DMS79 treated with DMSO at 0.1 percent for 48 hours (cell line): ENCODE measurements around the gene LYPD6B.

ENCODE experiments used
- DNase-seq: peaks from one replicate; lab custom pipeline; 2025; lab: John Stamatoyannopoulos, UW

Gene LYPD6B

DNA sequence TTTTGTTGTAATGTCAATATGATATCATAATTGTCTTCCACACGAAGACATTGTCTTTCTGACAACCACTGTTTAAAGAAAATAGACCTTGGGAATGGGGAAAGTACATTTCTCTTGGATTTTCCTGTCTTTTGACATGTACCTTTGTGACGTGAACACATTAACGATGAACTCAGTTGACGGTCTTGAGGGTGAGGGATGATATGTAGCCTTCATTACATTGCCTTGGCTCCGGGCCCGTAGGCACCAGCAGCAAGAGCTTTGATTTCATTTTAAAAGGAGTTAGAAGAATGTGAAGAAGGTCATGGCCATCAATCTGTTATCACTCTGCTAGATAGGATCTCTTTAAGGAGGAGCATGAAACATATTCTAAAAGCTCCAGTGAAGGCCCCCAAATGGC, 80.9 kb downstream of the LYPD6B start:
- no peak for DNase-seq

DNA sequence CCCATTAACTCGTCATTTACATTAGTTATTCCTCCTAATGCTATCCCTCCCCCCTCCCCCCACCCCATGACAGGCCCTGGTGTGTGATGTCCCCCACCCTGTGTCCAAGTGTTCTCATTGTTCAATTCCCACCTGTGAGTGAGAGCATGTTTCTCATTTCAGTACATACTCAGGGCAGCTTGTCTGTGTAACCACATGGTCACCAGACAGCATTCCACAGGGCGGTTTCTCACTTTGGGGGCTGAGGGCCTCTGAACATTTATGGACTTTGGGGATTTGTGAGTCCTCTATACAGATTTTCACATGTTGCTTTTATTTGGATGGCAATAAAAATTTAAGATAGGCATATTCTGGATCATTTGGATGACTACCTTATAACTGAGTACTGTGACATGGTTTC, 84.0 kb downstream of the LYPD6B start:
- DNase-seq = no peak

DNA sequence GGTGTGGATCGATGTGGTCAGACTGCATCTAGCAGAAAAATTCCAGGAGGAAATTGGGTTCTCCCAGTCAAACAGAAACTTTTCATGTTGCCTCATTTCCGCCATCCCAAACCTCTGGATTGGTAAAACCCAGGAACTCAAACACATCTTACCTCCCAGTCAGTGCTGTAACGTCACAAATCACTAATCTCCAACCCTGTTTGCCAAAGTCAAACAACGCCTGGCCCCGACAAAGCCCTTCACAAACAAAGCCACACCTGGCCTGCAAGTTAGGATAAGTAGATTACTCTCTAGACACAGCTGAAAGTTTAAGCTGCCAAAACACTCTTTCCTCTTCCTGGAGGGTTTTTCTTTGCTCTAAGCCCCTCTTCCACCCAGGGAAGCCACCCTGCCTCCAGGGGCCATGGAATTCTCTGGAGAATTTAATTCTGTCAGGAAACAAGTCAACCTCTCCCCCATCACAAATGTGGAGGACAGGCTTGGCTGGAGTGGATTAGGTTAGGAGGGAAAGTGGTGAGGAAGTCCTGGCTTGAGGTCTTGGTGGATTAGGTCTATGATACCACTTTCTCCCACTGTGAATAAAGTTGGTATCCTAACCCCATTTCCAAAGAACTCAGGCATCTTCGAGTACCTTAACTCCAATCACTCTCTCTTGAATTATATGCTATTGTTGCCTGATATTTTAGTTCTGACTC, 86.7 kb downstream of the LYPD6B start:
- no peak for DNase-seq

DNA sequence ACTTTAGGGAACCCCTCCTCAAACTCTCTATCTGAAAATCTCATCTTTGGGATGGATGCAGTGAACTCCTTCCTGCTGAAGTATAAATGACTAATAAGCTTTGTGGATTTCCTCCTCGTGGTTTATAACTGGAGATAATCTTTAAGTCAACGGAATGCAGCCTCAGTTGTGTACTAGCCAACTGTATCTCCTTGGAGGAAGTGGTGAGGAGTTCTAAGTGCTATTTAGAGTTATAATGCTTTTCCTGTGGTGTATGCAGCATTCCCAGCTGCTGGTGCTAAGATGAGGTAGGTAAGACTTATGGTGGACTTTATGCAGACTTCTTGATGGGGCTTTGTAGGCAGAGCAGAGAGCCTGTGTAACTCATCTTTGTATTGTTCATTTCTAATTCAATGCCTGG, 90.9 kb downstream of the LYPD6B start:
- DNase-seq = no peak

DNA sequence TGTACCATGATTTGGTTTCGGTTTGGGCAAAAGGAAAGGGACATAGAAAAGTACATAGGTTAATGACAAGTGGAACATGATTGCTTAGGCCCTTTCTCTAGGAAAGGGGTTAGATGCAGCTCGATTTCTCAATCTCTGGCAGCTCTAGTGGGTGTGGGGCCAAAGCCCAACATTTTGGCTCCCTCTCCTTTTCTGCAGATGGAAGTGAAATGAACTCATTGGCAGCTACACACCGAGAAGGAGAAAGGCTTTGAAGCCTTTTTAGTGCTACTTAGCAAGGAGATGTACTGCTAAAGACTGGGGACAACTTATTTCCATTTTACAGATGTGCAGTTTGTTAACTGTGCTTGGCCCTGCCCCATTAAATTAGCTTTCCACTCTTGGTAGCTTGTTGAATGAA, 93.8 kb downstream of the LYPD6B start:
- DNase-seq = no peak

DNA sequence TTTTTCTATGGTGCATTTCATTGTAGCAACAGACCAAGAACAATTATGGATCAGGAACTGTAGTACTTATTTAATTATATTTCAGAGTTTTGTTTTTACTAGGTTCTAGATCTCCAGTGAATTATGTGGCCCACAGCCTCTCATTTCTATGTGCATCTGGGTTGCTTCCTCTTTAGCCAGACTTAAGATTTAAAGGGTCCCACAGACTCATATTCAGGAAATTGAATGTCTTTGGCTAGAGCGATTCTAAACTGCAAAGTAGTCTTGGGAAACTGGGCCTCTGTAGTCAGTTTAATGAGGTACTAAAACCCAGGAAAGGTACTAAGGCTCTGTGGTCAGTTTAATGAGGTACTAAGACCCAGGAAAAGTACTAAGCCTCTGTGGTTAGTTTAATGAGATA, 94.4 kb downstream of the LYPD6B start:
- DNase-seq = no peak

DNA sequence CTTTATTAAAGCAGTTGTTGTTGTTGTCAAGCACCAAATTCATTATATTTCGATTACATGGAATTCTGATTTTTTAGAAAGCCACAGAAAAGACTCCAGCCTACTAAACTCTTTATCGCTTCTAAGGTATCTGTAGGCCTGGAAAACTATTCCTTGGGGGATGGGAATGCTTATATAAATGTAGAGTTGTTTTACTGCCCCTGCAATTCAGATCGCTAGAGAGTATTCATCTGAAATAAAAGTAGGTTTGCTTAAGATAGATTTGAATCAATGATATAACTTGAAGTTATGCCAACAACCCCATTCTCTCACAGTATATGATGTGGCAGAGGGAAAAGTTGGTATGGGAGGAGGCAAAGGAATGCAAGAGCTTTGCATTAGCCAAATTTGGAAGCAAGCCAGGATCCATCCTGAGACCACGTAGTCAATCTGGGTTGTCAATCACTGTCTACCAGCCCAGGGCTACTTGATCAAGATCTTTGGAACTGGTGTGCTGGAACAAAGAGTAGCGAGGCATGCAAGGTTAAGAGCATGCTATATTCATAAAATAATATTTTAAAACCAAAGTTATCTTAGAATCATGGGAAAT, 95.9 kb downstream of the LYPD6B start:
- no peak for DNase-seq

DNA sequence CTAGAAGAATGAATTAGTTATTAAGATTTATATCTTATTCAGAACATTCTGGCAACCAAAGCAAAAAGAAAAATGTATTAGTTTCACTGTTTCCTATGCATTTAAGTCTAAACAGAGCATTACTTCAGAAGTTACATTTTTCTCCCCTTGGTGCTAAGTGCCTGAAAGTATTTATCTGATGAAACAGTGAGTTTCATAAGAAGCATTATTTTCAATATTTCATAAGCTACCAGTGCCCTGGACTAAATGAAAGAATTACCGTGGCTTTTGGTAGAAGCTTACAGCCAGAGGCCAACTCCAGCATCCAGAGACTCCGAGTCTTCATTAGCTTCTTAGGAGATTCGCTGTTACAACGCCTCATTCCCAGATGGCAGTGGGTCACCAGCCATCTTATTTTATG, 97.6 kb downstream of the LYPD6B start:
- DNase-seq = no peak

DNA sequence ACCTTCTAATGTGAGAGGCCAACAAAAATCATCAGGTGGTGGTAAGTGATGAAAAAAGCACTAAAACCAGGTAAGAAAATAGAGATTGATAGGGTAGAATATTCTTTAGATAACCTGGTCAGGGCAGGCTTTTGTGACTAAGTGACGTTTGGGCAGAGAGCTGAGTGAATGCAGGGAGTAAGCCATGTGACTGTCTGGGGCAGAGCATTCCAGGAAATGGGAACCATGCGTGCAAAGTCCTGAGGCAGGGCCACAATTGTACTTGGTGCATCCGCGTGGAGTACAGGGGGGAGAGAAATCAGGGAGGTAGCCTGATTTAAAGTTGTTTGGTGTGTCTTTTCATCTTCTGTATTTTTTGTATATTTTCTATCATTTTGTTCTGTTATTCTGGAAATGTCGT, 102.5 kb downstream of the LYPD6B start:
- DNase-seq = no peak

DNA sequence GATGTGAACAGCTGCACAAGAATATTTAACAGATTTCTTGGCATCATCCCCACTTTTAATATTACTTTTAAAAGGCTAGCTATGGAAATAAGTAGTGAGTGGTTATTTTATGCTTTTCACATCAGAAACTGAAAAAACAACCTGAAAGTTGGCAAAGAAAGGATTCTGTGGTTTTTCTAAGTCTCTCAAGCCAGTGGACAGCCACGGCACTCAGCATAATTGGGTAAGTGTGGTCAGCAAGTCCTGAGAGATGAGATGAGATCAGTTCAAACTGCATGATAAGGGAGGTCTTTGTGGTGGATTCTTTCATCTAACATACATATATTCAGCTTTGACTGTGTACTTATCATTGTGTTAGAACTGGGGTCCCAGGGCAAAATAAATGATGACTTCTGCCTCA, 105.2 kb downstream of the LYPD6B start:
- no peak for DNase-seq

DNA sequence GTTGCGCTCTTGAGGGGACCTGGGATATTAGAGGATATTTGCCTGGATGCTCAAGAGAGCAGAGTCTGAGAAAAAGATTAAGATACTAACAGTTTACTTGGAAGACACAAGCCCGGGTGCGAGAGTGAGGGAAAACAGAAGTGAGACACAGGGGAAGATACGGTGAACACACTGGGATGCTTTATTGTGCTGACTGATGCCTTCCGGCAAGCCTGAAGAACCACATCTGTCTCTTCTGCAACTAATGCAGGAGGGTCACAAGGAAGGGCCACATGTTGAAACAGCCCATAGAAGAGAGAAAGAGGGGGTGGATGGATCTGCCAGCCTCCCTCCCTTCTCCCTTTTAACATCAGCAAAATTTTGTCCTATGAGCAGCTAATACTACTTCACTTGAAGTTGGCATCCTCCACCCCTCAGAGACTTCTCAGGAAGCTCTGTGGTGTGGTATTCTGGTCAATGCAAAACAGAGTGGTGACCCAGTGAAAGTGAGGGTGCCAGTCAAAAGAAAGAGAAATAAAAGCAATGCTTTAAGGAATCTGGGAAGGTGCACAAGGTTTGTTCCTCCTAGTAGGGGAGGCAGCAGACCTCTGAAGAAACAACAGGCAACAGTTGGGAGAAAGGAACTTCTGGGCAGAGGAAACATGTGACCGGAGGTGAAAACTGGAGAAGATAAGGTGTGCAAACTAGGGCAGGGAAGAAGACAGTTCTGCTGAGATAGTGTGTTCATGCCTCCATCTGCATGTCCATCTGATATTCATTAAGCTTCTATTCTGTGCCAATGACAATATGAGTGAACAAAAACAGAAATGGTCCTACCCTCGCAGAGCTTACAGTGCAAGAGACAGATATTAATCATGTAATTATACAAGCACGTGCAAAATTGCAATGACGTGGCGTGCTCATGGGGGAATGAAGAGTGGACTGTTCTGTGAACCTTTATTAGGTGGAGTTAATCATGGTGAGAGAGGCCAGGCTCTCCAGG, 107.1 kb downstream of the LYPD6B start:
- DNase-seq = no peak

DNA sequence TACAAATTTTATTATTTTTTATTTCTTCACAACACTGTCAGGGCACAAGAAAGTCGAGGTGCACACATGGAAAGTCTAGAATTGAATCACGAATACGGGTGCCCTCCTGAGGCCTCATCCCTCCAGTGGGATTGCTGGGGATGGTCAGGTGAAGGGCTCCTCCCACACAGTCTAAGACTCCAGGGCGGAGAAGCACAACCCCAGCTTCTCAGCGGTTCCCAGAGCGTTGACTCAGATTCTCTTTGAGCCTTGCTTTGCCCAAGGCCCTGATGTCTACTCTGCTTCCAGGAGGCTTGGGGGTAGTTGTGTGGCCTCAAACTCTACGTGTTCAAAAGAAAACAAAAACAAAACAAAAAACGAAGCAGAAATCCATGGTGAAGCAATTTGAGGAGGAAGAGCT, 108.4 kb downstream of the LYPD6B start:
- DNase-seq = no peak

DNA sequence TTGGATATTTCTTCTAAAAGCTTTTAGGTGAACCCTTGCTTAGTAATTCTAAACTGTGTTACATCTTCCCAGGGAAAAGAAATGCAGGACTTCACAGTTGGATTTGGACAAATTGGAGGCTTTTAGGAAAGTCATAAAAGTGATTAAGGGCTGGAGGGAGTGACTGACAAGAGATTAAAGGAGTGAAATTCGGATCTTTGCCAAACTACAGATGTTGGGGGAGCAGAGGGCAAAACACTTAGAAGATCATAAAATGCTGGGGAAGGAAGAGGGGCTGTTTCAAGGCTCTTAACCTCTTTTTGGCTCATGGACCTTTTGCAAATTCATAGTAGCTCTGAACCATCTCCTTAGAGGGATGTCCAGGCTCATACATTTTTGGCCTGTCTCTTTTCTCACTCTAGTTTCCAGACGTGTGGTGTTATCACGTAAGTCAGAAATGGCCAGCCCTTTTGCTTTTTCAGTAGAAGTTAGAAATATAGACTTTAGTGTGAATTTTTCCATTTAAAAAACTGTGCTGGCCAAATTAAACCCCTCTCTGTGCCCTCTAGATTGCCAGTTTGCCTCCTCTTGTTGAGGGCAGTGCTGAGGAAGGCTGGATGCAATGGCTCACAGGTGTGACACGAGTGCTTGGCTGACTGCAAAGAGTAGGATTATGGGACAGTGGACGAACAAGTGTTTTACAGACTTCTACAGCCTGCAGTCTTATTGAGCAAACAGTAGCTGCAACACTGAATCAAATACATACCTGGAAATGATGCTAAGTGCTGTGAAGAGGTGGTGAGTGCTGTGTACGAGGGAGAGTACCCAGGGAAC, 109.9 kb downstream of the LYPD6B start:
- DNase-seq = no peak

DNA sequence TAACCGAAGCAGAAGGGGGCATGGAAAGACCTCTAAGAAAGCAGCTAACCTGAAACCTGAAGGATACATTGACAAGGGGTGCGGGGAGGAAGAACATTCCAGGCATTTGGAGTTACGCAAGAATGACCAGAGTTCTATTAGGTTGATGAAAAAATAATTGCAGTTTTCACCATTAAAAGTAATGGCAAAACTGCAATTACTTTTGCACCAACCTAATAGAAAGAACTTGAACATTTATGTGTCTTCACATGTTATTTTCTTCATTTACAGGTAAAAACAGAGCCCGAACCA, 110.5 kb downstream of the LYPD6B start:
- DNase-seq = no peak

DNA sequence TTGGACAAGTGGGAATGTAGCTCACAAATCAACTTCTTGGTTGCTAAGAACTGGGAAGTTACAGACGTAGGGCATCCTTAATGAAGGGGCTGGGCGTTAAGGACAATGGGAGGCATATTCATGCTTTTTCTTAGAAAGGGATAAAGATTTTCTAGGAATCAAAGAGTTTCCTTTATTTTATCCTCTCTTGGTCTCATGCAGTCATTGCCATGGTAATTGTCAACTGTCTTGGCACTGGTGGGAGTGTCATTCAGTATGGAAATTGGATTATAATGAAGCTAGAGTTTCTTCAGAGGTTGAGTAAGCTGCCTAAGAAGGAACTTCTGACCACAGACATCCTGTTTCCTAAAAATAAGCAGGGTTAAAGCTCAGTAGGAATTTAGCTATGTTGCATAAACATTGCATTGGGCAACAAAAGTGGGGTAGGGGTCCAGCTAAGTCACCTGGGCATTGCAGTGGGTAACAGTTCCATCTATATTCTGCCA, 114.0 kb downstream of the LYPD6B start:
- no peak for DNase-seq

DNA sequence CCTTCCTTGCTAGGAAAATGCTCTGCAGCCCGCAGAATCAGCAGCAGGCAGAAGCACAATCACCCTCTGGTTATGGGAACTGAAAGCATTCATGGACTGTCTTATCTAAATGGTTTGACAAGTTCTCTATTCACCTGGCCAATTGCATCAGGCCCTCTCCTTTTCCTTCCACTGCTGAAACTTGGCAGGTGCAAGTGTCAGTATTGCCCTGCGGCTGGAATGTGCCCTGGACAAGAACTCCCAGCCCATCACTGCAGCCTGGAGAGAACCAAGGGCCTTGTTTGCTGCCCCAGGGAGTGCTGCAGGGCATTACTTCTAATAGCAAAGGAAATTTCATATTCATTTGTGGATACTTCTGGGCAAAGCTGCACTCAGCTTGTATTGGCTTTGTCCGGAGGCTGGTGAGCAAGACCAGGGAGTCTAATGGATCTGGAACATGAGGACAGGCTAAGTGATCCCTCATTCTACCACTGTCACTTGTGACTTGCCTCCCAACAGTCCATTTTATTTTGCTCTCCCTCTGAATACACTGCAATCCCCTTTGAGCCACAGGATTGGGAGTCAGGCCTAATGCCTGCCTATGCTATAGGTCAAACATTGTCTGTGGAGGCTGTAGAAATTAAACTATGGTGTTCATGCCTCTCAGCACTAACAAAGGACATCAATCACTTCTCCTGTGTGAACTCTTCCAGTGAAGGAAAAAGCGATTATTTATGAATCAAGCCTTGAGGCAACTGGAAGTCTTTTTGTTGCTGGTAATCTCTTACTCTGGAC, 116.9 kb downstream of the LYPD6B start:
- DNase-seq = no peak

DNA sequence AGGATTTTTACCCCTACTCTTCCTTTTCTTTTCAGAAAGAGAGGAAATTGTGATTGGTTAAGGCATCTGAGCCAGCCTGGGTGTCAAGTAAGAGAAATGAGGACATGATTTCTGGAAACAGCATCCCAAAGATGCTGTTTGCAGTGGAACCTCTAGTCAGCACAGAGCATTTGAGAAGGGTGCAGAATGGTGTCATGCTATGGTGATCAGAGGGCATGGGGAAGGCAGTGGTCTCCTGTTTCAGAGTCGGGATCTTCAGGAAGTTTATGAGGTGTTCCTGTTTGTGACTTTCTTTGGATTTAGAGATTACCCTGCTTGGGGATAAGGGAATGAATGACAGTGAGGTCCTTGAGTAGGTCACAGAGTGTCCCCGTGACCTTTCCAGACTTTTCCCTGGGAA, 117.5 kb downstream of the LYPD6B start:
- no peak for DNase-seq

DNA sequence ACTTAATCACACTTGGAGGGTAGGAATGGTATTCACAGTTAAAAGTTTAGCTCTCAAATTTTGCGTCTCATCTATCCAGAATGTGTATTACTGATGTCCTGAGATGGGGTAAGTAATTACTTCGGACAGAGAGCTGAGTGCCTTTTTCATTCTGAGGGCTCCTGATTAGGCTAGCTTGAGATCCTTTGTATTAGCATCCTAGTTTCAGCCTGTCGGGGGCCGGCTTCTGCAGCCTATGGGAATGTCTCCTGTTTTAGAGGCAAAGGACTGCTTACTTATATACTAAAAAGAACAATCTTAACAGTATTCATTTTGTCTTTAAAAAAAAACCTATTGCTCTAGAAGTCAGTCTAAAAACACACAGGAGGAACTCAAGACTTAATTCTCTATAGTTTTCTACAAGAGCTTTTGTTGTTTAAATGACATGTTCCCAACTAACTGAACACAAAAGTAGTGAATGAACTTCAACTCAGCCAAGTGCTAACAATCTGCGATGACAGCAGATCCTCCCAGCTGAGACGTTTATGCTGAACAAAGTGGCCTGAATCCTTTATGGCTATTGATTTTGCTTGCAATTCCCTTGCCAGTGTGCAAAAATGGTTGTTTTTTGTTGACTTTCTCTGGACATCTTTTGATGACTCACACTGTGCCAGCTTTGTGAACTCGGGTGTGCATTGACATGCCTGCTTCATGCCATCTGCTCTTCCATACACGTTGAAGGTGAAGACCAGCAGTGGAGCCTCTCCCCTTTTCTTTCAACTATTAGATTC, 118.7 kb downstream of the LYPD6B start:
- DNase-seq = no peak

DNA sequence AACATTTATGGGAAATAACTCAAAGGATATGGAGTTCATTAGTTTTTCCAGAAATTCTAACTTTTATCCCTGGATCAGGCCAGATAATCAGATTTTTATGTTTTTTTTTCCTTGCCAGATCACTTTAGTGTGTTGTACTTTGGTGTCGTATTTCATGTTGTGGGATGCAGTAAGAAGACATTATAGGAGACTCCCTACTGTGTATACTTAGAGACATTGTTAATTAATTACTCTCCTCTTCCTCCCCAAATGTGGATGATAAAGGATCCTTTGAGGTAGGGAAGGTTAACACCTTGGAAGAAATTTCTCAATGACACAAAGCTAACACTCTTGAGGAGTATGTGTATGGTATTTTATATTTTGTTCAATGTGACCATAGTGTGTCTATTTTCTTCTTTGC, 120.5 kb downstream of the LYPD6B start:
- no peak for DNase-seq

DNA sequence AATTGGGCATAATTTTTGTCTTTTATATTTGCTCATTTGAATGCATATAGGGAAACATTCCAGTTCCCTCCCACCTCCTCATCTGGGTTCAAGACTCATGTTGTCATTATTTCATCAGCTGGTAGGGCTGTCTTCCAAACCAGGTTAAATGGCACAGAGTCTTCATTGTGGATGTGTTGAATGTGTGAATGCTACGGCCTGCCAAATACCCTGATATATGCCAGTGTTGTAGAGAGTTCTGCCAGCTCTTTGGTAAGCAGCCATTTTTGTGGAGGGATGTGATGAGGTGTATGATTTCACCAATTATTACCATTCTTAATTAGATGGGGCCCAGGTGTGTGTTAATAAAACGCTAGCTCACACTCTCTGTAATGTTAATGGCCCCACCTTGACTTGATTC, 121.7 kb downstream of the LYPD6B start:
- DNase-seq = no peak
